Activated T-cell treated with anti-CD3 and anti-CD28 coated beads for 4 hours (primary cell): ENCODE data around the gene SUDS3.
"Not testable (repeated sequence)": the region's sequence is repeated elsewhere in the genome, so short reads cannot be mapped to it uniquely, and the experiment has no call there.

Experiments used
- DNase-seq: peaks from one replicate; pipeline ENCODE4 v3.0.0-alpha.2; 2020

The SUDS3 gene

GRCh38 chr12:118398524-118398923, 22.2 kb downstream of the SUDS3 start:
- no peak for DNase-seq

GRCh38 chr12:118398940-118399339, 22.6 kb downstream of the SUDS3 start:
- DNase-seq = no peak

GRCh38 chr12:118402251-118402650, 25.9 kb downstream of the SUDS3 start:
- no peak for DNase-seq

- peak; percentile 38 for DNase-seq
These were observed 28.6 kb downstream of the SUDS3 start for GRCh38 chr12:118404876-118405521.

- DNase-seq = not testable (repeated sequence)
These were observed 31.9 kb downstream of the SUDS3 start for GRCh38 chr12:118408241-118408640.

DNA sequence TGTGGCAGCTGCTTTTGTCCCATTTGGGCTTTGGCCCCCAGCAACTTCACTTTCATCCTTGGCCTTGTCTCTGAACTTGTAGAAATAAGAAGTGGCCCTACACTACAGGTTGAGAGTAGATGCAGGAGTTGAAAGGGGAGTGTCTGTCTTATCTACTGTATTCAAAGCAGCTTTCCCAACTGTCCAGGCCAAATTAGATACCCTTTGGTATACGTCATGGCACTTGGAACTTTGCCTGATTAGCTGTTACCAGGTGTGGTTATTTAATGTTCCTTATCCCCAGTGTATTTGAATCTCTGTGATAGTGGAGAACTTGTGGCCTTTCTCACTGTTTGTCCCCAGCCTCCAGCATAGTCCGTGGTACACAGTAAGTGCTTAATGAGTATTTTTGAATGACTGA, 33.5 kb downstream of the SUDS3 start:
- no peak for DNase-seq

GRCh38 chr12:118417942-118418341, 41.6 kb downstream of the SUDS3 start:
- no peak for DNase-seq

GRCh38 chr12:118418385-118419057, 42.2 kb downstream of the SUDS3 start:
- DNase-seq = no peak

DNA sequence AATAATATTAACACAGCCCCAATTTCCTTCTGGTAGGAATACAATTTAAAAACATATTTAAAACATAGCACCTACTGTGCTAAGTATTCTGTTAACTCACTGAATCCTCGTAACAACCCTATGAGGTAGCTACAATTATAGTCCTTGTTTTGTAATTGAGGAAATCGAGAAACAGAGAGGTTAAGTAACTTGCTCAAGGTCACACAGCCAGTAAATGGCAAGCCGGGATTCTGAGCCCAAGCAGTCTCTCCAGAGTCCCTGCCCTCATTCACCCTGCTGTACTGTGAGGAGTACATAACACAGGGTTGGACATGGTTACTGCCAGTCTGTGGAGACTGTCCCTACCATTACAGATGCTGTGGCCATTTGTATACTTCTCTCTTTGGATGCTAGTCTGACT, 44.3 kb downstream of the SUDS3 start:
- no peak for DNase-seq

DNA sequence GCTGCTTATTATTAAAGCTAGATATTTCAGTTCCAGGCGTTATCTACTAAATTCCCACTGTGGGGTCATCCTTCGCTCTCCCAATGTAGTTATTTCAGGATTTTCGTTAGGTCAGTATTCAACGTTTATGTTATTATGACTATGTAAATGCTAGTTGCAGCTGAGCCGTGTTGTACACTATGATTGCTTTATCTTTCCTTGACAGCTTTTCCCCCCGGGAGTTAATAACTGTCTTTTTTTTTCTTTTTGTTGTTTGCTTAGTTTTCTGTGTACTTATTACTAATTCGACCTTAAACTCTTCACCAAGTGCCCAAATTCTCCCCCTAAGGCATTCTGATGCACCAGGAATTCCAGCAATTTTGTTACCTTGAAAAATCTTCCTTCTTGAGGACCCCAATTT, 48.5 kb downstream of the SUDS3 start:
- no peak for DNase-seq

DNA sequence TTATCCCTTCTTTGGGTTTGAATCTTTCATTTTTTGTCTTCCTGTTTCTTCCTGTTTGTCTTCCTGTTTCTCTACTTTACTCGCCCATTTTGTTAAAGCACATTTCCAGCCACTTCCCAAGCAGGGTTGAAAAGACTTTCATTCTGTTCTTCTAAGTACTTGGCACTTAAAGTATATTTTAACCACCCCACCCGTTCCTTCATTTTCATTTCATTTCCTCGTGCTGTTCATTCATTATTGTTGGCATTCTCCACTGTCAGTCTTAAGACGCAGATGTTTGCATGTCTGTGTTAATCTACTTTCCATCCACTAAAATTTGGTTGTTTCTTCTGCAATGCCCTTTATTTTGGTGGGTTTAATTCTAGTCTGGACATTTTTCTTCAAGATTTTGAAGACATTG, 49.0 kb downstream of the SUDS3 start:
- DNase-seq = no peak

DNA sequence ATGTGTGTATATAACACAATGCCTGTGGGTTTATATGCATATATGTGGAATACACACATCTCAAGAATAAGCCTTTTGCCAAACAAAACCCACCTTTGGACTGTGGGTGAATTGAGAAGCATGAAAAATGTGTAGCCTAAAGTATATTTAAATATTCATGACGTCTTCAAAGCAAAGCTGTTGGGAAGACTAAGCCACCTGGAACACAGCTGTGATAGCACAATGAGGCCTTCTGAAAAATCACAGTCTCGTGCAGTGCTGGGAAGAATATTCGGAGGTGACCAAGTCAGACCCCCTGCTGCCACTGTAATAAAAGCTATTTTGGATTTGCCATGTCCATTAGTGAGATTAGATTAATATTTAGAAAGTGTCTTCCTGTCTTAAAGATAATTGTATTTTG, 51.5 kb downstream of the SUDS3 start:
- DNase-seq = no peak

- no peak for DNase-seq
These were observed 52.3 kb downstream of the SUDS3 start for GRCh38 chr12:118428643-118429042.

GRCh38 chr12:118429688-118430383, 53.5 kb downstream of the SUDS3 start:
- no peak for DNase-seq

DNA sequence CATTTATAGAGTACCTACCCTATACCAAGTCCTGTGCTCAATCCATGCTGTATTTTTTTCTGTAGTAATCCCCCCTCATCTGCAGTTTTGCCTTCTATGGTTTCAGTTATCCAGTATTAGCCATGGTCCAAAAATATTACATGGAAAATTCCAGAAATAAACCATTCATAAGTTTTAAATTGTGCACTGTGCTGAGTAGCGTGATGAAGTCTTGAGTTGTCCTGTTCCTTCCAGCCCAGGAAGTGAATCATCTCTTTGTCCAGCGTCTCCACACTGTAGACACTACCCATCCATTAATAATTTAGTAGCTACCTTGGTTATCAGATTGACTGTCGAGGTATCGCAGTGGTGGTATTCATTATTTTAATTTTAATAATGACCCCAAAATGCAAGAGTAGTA, 54.2 kb downstream of the SUDS3 start:
- no peak for DNase-seq

- DNase-seq = no peak
These were observed 56.6 kb downstream of the SUDS3 start for GRCh38 chr12:118432812-118433545.

GRCh38 chr12:118436002-118436730, 59.8 kb downstream of the SUDS3 start:
- DNase-seq = no peak

GRCh38 chr12:118436986-118437385, 60.6 kb downstream of the SUDS3 start:
- DNase-seq = no peak

- DNase-seq = no peak
These were observed 62.7 kb downstream of the SUDS3 start for GRCh38 chr12:118439068-118439467.

GRCh38 chr12:118446247-118446646, 69.9 kb downstream of the SUDS3 start:
- no peak for DNase-seq

DNA sequence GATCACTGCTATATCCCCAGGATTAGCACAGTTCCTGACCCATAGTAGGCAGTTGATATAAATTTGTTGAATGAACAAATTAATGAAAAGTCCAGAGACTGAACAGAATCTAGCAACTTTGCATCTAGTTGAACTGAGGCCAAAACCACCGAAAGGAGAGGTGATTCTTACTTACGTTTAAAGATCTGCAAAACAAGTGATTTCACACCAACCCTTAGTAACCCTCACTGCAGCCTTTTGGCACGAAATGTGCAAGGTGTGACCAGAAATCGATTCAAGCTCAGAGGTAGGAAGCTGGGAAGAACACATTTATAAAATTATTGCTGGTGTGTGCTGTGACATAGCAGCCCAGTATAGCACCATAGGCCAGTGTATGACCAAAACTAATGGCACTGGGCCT, 70.8 kb downstream of the SUDS3 start:
- DNase-seq = no peak

DNA sequence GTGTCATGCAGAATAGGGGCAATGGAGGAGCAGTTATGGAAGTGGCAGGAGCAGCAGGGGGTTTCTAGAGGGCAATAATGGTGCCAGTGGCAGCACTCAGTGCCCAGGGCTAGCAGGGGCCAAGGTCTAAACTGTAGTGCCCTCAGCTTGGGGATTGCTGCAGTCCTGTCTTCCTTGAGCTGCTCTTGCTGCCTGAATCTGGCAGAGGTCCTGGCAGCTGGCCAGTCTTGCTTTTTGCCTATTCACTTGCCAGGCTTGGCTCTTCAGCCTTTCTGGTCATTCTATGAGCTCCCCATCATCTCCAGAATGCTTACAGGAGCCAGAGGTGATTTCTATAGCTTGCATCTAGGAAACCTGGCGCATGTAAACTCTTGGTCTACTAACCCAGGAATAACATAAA, 72.0 kb downstream of the SUDS3 start:
- DNase-seq = no peak

GRCh38 chr12:118455327-118455726, 79.0 kb downstream of the SUDS3 start:
- no peak for DNase-seq
